A673 (cell line): Measurements from ENCODE around the gene DIPK1A. TPM values are rescaled to one million over a fixed set of nuclear protein-coding genes. Genes with fewer than 3 reads are reported as not detected.

ENCODE experiments used
- BruUV-seq: library from RNA; stranded (reverse); fragments of 400-500 nt; replicated peaks from 2 replicates; lab custom pipeline; 2021; lab: Mats Ljungman, UMichigan
- CTCF ChIA-PET: fragments of 300-600 bp; sonication (Branson Sonifier 250); formaldehyde crosslinking; loops from one replicate; lab custom pipeline; 2022; ENCODE audit warnings: antibody characterized with exemption; lab: Charles Lee
- POLR2A ChIA-PET: fragments of 300-600 bp; sonication (Branson Sonifier 250); formaldehyde crosslinking; loops from one replicate; lab custom pipeline; 2022; ENCODE audit warnings: antibody characterized with exemption; ENCODE audit not compliant: low non-redundant PET; lab: Charles Lee
- DNase-seq: peaks from one replicate; pipeline ENCODE4 v3.0.0-alpha.2; 2015; ENCODE audit warnings: low spot score
- H3K27ac ChIP-seq: fragments of 200-600 bp; sonication (generic); 2 replicates; pipeline ENCODE4 v1.5.1; 2016; ENCODE audit warnings: mixed run types, low read depth, mild to moderate bottlenecking, mixed read lengths, antibody characterized with exemption, low read length; ENCODE audit not compliant: poor library complexity, severe bottlenecking
- H3K27me3 ChIP-seq: fragments of 200-600 bp; sonication (generic); replicated peaks from 2 replicates; pipeline ENCODE4 v1.6.1; 2017; ENCODE audit warnings: mixed run types, low read depth, mild to moderate bottlenecking, mixed read lengths, antibody characterized with exemption, low read length; ENCODE audit not compliant: insufficient read depth, poor library complexity
- H3K36me3 ChIP-seq: fragments of 200-600 bp; sonication (generic); 2 replicates; pipeline ENCODE4 v1.6.1; 2016; ENCODE audit warnings: mixed run types, mild to moderate bottlenecking, mixed read lengths, antibody characterized with exemption, low read length; ENCODE audit not compliant: insufficient read depth, poor library complexity, severe bottlenecking
- H3K4me1 ChIP-seq: fragments of 200-600 bp; sonication (generic); 2 replicates; pipeline ENCODE4 v1.6.1; 2017; ENCODE audit warnings: mixed run types, mild to moderate bottlenecking, mixed read lengths, antibody characterized with exemption, low read length; ENCODE audit not compliant: insufficient read depth, poor library complexity, severe bottlenecking
- H3K4me3 ChIP-seq: fragments of 200-600 bp; sonication (generic); 2 replicates; pipeline ENCODE4 v1.5.1; 2016; ENCODE audit warnings: low read depth, mixed run types, mild to moderate bottlenecking, mixed read lengths, low read length; ENCODE audit not compliant: poor library complexity, severe bottlenecking
- H3K9me3 ChIP-seq: fragments of 200-600 bp; sonication (generic); 2 replicates; pipeline ENCODE4 v1.6.1; 2016; ENCODE audit warnings: mixed run types, low read depth, mild to moderate bottlenecking, mixed read lengths, antibody characterized with exemption, low read length; ENCODE audit not compliant: poor library complexity, severe bottlenecking
- EZH2 ChIP-seq: fragments of 200-600 bp; sonication (generic); IDR thresholded peaks from 2 replicates; pipeline ENCODE4 v1.6.1; 2017; ENCODE audit warnings: borderline replicate concordance, low read depth, mild to moderate bottlenecking, mixed read lengths, antibody characterized with exemption, low read length; ENCODE audit not compliant: poor library complexity, severe bottlenecking
- intact Hi-C: fragments of 100-400 bp; cut with micrococcal nuclease; formaldehyde crosslinking; loops from one replicate; pipeline ENCODE4 v1.10.0; 2022; ENCODE audit not compliant: unreplicated experiment
- total RNA-seq: library from RNA; stranded (reverse); gene quantifications from 2 replicates; pipeline ENCODE4 v1.2.3, GENCODE V29; 2021
- TF ChIP-seq, protein P1 (sequence below): fragments of 300-800, 200-600 bp; sonication (generic); conservative IDR thresholded peaks from 2 replicates; pipeline ENCODE4 v1.5.1; 2017; ENCODE audit warnings: low read depth, mild to moderate bottlenecking, antibody characterized with exemption, low read length, moderate library complexity, mixed read lengths

DIPK1A gene
- total RNA-seq, 1 experiment from 2014 or later = 10.9 TPM

GRCh38 chr1:92850019-92850418 is 111.2 kb downstream of the DIPK1A start:
- no peaks in the 10 kb centered on the region for H3K27me3 ChIP-seq

GRCh38 chr1:92848201-92848600 is 113.1 kb downstream of the DIPK1A start:
- Histone ChIP-seq H3K4me1 (no peaks in the 10 kb centered on the region), H3K9me3 (no peaks in the 10 kb centered on the region), H3K27me3 (no peaks in the 10 kb centered on the region), H3K36me3 (peaks cover 12% of the 10 kb centered on the region), H3K4me3 (no peak overlapping the region), H3K27ac (no peak overlapping the region)
- ChIA-PET CTCF (no interaction called here), POLR2A (no interaction called here)
- intact Hi-C loops = no loop called here
- TF ChIP-seq EZH2 = no peak
- TF ChIP-seq, protein P1, sequence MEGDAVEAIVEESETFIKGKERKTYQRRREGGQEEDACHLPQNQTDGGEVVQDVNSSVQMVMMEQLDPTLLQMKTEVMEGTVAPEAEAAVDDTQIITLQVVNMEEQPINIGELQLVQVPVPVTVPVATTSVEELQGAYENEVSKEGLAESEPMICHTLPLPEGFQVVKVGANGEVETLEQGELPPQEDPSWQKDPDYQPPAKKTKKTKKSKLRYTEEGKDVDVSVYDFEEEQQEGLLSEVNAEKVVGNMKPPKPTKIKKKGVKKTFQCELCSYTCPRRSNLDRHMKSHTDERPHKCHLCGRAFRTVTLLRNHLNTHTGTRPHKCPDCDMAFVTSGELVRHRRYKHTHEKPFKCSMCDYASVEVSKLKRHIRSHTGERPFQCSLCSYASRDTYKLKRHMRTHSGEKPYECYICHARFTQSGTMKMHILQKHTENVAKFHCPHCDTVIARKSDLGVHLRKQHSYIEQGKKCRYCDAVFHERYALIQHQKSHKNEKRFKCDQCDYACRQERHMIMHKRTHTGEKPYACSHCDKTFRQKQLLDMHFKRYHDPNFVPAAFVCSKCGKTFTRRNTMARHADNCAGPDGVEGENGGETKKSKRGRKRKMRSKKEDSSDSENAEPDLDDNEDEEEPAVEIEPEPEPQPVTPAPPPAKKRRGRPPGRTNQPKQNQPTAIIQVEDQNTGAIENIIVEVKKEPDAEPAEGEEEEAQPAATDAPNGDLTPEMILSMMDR = no peak
- BruUV-seq = no TSS peak
- DNase-seq = no peak

More at GRCh38 chr1:92850019-92850418, 111.2 kb downstream of the DIPK1A start:
- H3K4me1 ChIP-seq = no peaks in the 10 kb centered on the region
- POLR2A ChIA-PET = interaction anchor here (0.5 kb wide), 1 partner anchor 18 kb away, joined by 5 read pairs; the partner anchor contains the start of gene RPL5
- no peaks in the 10 kb centered on the region for H3K9me3 ChIP-seq
- TF ChIP-seq, protein P1 = no peak
- TF ChIP-seq EZH2 = no peak
- CTCF ChIA-PET = no interaction called here
- H3K27ac ChIP-seq = no peak overlapping the region
- no TSS peak for BruUV-seq
- intact Hi-C loops = no loop called here
- H3K4me3 ChIP-seq = no peak overlapping the region
- no peak for DNase-seq
- no peaks in the 10 kb centered on the region for H3K36me3 ChIP-seq

GRCh38 chr1:92845908-92846307 is 115.4 kb downstream of the DIPK1A start:
- Histone ChIP-seq H3K36me3 (peaks cover 35% of the 10 kb centered on the region), H3K27ac (no peak overlapping the region), H3K9me3 (no peaks in the 10 kb centered on the region), H3K4me1 (no peaks in the 10 kb centered on the region), H3K27me3 (no peaks in the 10 kb centered on the region), H3K4me3 (no peak overlapping the region)
- BruUV-seq = no TSS peak
- POLR2A ChIA-PET = no interaction called here
- no peak for TF ChIP-seq EZH2
- TF ChIP-seq, protein P1 = no peak
- CTCF ChIA-PET = interaction anchor here (0.7 kb wide), 1 partner anchor 92 kb away, joined by 6 read pairs; no protein-coding TSS in a partner anchor
- DNase-seq = no peak
- intact Hi-C loops = no loop called here
